Activated CD8-positive, alpha-beta memory T cell treated with anti-CD3 and anti-CD28 coated beads for 4 hours (primary cell): ENCODE measurements around the gene CEP85L.

Experiments
- DNase-seq, 2 donors: peaks; one replicate each; pipeline ENCODE4 v3.0.0-alpha.2; 2020; ENCODE audit warnings: low read depth in 2 of 2

CEP85L gene

DNA sequence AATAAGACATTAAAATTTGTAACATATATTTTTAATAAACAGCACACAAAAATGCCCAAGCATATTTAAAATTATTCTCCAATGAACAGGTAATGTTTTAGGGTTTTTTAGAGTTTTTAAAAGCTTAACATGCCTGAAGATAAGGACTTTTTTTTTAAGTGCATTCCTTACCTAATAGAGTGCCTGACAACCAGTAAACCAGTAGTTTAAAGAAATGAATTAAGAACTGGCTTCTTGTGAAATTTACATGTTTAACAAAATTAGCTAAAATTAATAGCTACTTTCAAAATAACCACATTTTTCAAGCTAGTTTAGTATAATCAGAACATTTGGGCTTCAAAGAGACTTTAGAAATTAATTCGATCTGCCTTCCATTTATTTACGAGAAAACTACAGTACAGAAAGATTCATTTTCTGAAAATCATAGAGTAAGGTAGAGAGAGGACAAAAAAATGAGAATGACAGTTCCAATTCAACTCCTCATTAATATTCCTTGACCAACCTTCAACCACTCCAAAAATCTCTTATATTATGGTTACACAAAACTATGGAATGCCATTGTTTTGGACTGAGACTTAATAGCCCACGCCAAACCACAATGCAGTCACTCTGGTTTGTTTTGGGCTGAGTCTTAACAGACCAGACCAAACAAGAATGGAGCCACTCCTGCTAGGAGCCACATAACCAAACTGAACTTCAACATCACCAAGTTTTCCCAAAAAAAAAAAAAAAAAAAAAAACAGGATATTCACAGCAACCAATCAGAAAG lies 109.0 kb downstream of the CEP85L start:
- DNase-seq: no peak

GRCh38 chr6:118537574-118537973 lies 113.8 kb downstream of the CEP85L start:
- no peak for DNase-seq

- DNase-seq: no peak
Measured at GRCh38 chr6:118536478-118536877, 114.9 kb downstream of the CEP85L start.

DNA sequence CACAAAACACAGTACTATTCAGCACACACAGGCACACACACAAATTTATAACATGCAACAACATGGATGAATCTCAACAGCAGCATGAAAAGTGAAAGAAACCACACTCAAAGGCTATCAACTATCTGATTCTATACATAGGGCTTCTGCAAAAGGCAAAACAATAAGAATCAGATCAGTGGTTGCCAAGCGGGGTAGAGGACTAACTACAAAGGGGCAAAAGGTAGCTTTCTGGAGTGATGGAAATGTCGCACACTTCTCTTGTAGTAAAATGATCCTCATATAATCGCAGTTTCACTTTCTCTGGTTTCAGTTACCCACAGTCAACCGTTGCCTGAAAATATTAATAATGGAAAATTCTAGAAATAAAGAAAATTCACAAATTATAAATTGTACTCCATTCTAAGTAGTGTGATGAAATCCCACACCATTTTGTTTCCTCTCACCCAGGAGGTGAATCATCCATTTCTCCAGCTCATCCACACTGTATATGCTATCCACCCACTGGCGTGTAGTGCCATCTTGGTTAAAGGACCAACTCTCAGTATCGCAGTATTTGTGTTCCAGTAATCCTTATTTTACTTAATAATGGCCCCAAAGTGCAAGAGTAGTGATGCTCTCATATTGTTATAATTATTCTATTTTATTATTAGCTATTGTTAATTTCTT lies 116.1 kb downstream of the CEP85L start:
- DNase-seq: no peak

- no peak for DNase-seq
Measured at GRCh38 chr6:118530942-118531341, 120.4 kb downstream of the CEP85L start.

GRCh38 chr6:118529756-118530155 lies 121.6 kb downstream of the CEP85L start:
- DNase-seq: no peak

DNA sequence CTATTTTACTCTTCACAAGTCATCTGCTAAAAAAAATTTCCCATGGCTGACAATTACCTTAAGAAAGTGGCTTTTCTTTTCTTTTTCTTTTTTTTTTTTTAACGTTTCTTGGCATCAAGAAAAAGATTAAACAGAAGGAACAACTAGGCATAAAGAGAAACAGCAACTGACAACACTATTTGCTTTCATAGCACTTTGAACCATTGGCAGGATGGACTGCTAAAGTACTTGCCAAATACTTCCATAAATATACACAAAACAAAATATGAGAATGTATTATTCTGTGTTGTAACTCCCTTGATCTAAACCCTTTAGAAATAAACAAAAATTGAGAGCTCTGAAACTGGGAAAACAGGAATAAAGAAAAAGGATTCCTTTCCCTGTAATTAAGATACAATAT lies 123.3 kb downstream of the CEP85L start:
- DNase-seq: no peak

DNA sequence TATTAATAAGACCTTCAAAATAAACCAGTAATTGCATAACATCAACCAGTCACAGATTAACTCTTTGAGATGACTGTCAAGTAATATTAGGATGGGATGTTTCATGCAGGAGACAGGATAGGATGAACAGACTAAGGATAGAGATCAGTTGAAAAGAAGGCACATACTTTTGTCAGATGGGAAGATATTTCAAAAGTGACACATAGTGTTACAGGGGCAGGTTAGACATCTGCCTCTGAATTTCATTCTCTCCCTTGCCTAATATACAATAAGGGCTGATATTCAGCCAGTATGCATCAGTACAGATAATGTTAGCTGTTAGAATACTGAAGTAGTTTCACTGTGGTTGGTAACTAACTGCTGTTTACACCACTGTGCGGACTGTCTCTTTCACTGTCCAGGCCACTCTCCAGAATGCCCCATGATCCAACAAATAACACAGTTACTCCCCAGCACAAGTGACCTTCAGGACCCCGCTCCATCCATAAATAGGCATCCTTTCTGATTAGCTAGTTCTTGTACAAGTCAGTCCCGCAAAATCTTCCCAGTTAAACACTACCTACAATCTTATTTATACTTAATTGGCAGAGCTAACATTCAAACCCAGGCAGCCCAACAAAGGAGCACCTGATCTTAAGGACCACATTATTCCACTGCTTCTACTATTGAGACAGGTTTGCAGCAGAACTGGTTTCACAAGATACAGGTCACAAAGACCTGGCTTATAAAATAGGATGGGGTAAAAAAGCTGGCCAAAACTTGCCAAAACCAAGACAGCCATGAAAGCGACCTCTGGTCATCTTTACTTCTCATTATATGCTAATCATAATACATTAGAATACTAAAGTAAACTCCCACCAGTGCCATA lies 125.2 kb downstream of the CEP85L start:
- no peak for DNase-seq

DNA sequence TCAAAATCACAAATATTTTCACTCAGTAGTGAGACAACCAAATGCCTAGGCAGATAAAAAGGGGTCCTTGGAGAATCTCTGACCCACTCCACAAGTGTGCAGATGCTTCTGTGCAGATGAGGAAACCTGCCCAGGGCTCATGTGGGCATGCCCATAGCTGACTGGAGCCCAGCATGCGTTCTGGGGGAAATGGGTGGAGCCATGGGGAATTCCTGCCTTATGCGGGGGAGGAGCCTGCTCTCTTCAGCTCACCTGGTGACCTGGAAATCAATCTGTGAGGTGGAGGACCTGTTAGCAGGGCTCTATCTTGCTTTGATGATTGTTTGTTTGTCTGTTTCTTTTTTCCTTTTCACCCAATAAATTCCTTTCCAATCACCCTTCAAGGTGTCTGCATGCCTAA lies 126.7 kb downstream of the CEP85L start:
- no peak for DNase-seq

- DNase-seq: no peak
Measured at GRCh38 chr6:118523216-118523615, 128.2 kb downstream of the CEP85L start.

DNA sequence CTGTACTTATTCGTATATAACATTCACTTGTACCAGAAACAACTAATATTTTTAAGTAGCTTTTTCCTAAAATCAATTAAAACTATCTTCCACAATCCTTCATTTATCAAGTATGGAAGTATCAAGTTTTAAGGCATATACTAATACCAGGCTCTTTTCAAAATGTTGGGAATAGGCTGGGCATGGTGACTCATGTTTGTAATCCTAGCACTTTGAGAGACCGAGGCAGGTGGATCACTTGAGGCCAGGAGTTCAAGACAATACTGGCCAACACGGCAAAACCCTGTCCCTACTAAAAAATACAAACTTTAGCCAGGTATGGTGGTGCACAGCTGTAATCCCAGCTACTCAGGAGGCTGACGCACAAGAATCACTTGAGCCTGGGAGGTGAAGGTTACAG lies 129.0 kb downstream of the CEP85L start:
- no peak for DNase-seq

DNA sequence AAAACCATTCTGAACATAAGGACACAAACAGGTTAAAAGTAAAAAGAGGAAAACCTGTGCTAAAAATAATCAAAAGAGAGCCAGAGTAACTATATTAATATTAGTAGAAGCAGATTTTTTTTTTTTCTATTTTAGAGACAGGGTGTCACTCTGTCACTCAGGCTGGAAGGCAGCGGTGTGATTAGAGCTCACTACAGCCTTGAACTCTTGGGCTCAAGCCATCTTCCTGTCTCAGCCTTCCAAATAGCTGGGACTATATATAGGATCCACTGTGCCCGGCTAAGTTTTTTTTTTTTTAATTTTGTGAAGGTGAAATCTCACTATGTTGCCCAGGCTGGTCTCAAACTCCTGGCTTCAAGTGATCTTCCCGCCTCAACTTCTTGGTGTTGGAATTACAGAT lies 136.7 kb downstream of the CEP85L start:
- no peak for DNase-seq

DNA sequence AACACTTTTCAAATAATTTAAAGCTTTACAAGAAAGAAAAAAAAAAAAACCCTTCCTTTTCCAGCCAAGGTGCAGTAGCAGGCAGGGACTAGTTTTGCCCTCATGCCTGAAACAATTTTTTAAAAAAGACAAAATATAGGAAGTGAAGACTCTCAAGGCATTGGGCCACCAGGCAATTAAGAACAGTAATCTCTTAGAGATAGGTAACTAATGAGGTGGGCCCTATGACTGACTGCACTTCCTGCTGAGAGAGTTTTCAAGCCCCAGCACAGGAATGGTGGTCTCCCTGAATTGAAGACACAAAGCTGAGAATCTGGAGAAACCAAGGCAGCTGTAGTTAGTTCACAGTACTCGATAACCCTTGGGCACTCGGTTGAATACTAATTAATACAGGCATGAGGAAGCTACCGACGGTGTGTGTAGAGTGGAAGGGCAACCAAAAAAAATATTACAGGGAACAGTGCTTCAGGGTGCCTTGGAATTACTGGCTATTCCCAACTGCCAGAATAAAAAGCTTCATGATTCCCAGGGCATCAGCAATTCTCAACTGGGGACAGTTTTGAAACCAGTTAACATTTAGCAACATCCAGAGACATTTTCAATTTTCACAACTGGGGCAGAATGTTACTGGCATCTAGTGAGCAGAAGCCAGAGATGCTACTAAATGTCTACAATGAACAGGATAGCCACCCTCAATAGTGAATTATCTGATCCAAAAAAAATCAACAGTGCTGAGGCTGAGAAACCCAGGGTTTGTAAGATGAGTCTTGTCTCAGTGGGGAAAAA lies 139.3 kb downstream of the CEP85L start:
- no peak for DNase-seq

GRCh38 chr6:118509009-118509617 lies 142.3 kb downstream of the CEP85L start:
- DNase-seq: no peak

DNA sequence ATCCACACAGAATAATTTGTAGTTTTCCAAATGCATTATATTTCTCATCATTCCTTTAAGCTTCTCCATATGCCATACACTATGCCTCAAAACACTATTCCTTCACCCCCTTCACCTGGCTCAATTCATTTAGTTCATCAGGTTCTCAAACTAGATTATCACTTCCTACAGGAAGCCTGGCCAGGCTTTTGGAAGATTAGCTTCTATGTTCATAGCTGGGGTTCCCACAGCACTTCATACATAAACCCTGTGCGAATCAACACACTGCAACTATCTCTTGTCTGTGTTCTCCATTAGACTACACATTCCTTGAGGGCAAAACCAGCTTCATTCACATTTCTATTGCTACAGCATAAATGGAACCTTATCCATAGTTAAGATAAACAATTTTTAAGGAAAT lies 143.8 kb downstream of the CEP85L start:
- no peak for DNase-seq

DNA sequence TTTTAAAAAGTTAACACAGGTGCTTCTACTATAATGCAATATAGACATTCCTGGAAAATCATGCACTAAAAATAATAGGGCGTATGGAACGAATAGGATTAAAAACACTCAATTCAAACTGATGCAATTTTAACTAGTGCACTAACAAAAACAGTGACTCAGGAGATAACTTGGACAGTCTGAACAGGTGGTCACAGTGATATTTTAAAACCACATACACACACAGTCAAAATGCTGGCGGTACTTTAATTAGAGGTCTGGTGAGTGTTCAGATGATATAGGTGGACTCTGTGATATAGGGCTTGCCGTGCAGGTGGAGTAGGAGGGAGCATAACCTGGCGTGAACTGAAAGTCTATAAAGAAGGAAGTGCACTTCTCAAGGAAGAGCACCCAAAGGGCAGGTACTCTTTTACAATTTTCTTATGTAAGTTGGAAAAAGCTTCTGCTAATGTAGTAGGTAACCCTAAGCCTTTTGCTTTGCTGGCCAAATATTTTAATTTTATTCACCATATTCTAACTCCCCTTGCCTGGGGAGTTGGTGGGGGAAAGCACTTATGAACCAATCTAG lies 145.2 kb downstream of the CEP85L start:
- DNase-seq: no peak

- no peak for DNase-seq
Measured at GRCh38 chr6:118505656-118506055, 145.7 kb downstream of the CEP85L start.

DNA sequence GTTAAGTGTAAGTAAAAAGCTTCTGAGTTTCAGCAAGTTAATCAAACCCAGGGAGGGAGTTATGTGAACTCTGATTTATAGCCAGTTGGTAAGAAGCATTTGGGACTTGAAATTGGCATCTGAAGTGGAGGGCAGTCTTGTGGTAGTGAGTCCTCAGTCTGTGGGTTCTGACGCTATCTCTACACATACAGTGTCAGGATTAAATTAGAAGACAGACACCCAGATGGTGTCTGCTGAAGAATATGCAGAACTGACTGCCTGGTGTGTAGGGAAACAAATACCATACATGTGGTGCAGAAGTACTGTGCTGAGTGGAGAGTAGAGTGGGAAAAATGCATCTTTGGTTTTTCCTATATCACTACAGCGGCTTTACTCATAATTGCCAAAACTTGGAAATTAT lies 146.8 kb downstream of the CEP85L start:
- no peak for DNase-seq

DNA sequence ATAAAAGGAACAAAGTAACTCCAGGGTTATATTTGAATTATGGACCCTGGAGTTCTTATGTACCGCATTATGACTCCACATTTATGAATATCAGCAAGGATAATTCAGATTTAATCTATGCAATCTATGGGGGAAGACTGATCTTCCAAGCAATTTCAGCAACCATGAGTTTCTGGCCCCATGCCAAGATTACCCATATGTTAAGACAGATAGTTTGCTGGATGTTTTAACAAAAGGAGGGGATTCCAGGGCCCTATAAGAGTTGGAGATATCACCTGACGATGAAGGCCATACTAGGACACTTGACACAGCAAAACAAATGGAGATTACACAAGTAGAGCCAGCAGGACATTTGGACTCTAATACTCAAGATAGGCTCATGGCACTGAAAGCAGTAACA lies 149.2 kb downstream of the CEP85L start:
- no peak for DNase-seq

DNA sequence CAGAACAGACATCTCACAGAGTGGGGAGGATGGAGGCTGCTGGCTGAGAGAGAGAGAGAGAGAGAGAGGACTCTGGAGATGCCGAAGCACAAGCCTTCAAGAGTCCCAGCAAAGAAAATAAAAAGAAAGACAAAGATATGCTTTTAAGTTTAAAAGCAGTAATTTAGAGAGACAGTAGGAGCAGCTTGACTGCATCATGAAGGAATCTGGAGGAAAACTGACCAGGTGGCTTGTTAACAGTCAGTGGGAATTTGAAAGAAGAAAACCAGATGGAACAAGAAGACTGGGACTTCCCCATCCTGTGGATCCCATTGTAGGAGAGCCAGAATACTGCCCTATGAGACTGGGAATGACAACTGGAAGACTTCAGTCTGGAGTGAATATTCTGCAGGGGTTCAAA lies 149.6 kb downstream of the CEP85L start:
- DNase-seq: no peak

- DNase-seq: no peak
Measured at GRCh38 chr6:118501099-118501498, 150.3 kb downstream of the CEP85L start.
